ENCODE results near the gene ACSL3.
A peak's percentile ranks its signal among the peaks of the same experiment; 100 is the strongest.

The ACSL3 gene

DNA sequence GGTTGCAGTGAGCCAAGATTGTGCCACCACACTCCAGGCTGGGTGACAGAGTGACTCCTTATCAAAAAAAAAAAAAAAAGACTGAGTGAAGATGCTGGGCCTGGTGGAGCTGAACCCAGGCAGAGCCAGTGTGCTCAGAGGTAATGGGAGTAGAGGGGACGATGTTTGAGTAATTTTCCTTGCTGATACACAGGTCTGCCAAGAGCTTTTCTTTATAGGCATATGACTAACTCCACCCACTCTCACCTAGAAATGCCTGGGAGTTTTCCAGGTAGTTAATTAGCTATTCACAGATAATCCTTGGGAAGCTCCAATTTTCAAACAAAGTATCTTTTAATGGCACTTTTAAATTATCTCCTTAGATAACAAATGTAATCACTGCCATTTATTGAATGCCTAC is 33.4 kb upstream of the ACSL3 start:
- TF ChIP-seq, protein P1, sequence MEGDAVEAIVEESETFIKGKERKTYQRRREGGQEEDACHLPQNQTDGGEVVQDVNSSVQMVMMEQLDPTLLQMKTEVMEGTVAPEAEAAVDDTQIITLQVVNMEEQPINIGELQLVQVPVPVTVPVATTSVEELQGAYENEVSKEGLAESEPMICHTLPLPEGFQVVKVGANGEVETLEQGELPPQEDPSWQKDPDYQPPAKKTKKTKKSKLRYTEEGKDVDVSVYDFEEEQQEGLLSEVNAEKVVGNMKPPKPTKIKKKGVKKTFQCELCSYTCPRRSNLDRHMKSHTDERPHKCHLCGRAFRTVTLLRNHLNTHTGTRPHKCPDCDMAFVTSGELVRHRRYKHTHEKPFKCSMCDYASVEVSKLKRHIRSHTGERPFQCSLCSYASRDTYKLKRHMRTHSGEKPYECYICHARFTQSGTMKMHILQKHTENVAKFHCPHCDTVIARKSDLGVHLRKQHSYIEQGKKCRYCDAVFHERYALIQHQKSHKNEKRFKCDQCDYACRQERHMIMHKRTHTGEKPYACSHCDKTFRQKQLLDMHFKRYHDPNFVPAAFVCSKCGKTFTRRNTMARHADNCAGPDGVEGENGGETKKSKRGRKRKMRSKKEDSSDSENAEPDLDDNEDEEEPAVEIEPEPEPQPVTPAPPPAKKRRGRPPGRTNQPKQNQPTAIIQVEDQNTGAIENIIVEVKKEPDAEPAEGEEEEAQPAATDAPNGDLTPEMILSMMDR (IDR thresholded peaks at IDR 0.05; ENCODE audit: low read length, missing control alignments): no peak
- no peak for DNase-seq (ENCODE audit: low read depth)

DNA sequence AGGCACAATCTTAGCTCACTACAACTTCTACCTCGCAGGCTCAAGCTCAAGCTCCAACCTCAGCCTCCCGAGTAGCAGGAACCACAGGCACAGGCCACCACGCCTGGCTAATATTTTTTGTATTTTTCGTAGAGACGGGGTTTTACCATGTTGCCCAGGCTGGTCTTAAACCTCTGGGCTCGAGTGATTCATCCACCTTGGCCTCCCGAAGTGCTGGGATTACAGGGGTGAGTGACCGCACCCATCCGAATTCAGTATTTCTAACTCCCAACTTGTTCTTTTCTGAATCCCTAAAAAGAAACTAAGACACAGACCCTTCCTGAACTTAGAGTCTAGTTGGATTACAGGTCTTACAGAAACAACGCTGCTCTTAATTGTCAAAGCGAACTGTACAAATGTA is 32.3 kb upstream of the ACSL3 start:
- H3K4me3 ChIP-seq (replicated peaks; ENCODE audit: low read depth, low read length): no peak overlapping the region
- TF ChIP-seq, protein P1 (IDR thresholded peaks at IDR 0.05; ENCODE audit: low read length, missing control alignments): no peak
- no peak for DNase-seq (ENCODE audit: low read depth)

More for the DNA sequence above, 33.4 kb upstream of the ACSL3 start:
- no peak overlapping the region for H3K4me3 ChIP-seq (replicated peaks; ENCODE audit: low read depth, low read length)

DNA sequence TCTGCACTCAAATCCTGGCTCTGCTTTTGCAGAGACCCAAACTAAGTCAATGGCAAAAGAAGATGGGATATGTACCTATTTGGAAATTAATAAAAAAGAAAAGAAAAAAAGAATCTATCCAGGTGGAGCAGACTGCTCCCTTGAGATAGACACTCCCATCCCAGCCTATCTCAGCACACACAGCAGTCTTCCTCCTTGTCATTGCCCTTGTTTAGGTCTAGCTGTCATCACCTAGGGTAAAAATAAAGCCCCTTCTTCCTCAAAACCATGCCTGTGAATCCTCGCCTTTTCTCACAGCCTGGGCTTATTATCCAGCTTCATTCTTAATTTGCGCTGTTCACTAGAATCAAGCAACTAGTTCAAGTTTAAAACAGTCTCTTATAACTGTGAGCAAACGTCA is 30.7 kb upstream of the ACSL3 start:
- DNase-seq (ENCODE audit: low read depth): no peak
- TF ChIP-seq, protein P1 (IDR thresholded peaks at IDR 0.05; ENCODE audit: low read length, missing control alignments): no peak
- no peak overlapping the region for H3K4me3 ChIP-seq (replicated peaks; ENCODE audit: low read depth, low read length)

DNA sequence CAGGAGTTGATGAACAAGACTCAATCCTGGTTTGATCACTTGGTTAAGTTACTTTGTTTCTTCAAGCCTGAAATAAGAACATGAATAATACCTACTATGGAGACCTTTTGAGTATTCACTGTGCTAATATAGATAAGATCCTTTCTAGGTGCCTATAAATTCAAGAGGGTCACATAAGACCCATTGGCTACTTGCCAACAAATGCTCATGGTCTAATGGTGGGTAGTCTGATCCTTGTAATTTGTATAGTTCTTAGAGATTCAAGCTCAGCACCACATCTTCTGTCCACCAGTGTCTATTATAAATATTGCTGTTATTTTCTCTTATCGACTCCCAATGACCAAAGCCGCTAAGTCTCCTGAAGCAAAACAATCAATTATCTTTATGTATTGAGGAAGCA is 27.4 kb upstream of the ACSL3 start:
- TF ChIP-seq, protein P1 (IDR thresholded peaks at IDR 0.05; ENCODE audit: low read length, missing control alignments): no peak
- H3K4me3 ChIP-seq (replicated peaks; ENCODE audit: low read depth, low read length): no peak overlapping the region

DNA sequence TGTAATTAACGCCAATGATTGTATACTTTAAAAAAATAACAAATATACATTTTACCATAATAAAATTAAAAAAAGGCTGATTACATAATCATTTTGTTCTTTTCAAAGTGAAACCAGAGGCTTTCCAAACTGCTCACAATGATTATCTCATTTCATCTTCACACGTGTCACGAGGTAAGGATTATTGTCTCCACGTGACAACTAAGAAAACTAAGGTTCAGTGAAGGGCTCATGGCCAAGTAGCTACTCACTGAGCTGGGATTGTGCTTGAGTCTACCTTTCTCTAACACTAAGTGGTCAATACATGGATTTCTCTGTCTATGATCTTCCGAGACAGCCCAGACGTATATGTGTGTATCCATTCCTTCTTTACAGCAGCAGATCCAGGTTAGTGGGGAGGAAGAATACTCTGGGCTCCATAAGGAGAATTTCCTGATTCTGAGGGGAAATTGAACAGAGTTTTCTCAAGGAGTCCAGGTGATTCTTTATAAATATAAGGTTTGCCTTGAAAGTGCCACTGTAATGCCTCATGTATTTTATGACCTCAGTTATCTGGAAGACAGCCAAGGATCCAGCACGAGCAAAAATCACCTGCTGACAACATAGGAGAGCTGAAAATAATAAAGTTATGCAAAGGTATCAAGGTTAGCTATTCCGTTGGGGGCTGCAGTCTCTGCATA is 25.6 kb upstream of the ACSL3 start:
- no peak for DNase-seq (ENCODE audit: low read depth)
- H3K4me3 ChIP-seq (replicated peaks; ENCODE audit: low read depth, low read length): no peak overlapping the region
- TF ChIP-seq, protein P1 (IDR thresholded peaks at IDR 0.05; ENCODE audit: low read length, missing control alignments): no peak

More for the DNA sequence above, 27.4 kb upstream of the ACSL3 start:
- DNase-seq (ENCODE audit: low read depth): no peak

DNA sequence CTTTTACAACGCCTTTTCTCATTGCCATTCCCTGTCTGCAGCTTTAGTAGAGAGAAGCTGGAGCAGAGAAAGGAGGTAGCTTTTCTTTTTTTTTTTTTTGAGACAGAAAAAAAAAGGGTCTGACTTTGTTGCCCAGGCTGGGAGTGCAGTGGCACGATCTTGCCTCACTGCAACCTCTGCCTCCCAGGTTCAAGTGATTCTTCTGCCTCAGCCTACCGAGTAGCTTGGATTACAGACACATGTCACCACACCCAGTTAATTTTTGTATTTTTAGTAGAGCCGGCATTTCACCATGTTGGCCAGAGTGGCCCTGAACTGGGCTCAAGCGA is 25.0 kb upstream of the ACSL3 start:
- TF ChIP-seq, protein P1 (IDR thresholded peaks at IDR 0.05; ENCODE audit: low read length, missing control alignments): no peak
- DNase-seq (ENCODE audit: low read depth): no peak
- H3K4me3 ChIP-seq (replicated peaks; ENCODE audit: low read depth, low read length): no peak overlapping the region

DNA sequence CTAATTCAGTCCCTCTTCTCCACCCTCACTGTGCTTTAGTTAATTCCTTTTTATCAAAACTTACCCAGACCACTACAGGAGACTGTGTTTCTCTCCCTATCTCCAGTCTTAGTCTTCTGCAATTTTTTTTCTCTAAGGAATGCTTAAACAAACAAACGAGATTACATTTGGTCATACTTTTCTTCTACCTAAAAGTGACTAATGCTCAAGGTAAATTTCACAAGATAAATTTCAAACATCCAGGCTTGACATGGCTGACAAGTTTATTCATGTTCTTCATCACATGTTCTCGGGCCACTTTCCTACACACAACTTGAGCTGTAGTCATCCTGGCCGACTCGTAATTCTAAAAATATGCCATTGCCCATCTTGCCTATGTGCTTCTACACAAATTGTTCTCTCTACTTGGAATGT is 23.2 kb upstream of the ACSL3 start:
- peak; percentile 24 for DNase-seq (ENCODE audit: low read depth)
- H3K4me3 ChIP-seq (replicated peaks; ENCODE audit: low read depth, low read length): no peak overlapping the region
- TF ChIP-seq, protein P1 (IDR thresholded peaks at IDR 0.05; ENCODE audit: low read length, missing control alignments): no peak

All from fibroblast of pulmonary artery (primary cell).